HG03521 (cell line): Measurements from ENCODE around the gene CLCNKB.
"Not testable (repeated sequence)": the region's sequence is repeated elsewhere in the genome, so short reads cannot be mapped to it uniquely, and the experiment has no call there.

Experiments
- ATAC-seq: cut with Tn5 transposase; IDR thresholded peaks from one replicate; pipeline ENCODE4 v1.9.1; 2021; ENCODE audit warnings: mild to moderate bottlenecking, moderate library complexity; ENCODE audit not compliant: unreplicated experiment

The CLCNKB gene

DNA sequence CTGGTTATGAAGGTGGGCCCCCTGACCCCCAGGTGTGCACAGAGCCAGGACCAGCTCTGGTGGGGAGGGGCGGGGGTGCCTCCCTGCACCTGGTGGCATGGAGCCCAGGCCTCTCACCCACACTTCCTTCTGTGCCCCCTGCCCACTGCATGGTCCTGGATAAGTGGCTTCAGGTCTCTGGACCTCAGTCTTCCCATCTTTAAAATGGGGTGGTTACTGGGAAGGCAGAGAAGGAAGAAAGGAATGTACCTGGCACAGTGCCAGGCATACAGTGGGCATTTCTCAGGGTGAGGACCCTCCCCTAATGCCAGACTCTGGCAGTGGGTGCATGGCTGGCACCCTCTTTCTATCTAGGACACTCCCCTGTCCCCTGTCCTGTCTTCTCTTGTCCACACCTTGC lies 14.3 kb upstream of the CLCNKB start:
- ATAC-seq = no peak

DNA sequence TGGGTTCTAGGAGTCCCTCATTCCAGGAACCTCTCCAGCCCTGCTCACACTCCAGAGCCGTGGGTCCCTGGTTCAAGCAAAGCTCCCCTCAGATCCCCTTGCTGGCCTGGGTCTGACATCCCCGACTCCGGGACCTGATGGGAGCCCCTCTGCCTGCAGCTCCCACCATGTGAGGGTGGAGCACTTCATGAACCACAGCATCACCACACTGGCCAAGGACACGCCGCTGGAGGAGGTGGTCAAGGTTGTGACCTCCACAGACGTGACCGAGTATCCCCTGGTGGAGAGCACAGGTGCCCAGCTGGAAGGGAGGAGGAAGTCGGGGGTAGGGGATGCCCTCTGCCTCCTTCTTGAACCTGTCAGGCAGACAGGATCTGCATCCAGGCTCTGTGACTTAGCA lies 12.0 kb upstream of the CLCNKB start:
- no peak for ATAC-seq

DNA sequence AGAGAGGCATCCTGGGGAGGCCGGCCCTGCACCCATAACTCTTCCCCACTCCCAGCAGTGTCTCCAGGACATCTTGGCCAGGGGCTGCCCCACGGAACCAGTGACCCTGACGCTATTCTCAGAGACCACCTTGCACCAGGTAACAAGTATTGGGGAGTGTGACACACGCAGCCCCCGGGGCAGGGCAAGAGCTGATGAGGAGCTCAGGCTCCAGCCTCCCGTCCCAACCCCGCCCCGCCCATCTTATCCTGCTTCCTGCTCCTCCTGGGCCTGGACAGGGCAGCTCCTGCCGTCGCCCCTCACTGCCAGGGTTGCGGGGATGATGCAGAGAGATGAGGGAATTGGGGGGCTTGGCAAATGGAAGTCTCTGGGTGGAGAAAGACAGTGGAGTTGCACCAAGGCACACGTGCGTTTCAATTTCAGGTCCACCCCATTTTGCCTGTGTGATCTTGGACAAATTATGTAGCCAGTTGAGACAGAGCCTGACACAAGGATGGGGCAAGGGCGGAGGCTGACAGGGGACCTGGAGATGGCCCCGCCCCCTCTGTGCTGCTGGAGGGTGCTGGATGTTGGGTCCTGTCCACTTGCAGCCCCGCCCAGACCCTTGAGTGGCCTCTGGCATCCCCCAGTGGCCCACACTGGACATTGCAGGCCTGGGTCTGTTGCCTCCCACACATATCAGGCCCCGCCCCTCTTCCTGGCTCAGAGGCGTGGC lies 11.0 kb upstream of the CLCNKB start:
- no peak for ATAC-seq

DNA sequence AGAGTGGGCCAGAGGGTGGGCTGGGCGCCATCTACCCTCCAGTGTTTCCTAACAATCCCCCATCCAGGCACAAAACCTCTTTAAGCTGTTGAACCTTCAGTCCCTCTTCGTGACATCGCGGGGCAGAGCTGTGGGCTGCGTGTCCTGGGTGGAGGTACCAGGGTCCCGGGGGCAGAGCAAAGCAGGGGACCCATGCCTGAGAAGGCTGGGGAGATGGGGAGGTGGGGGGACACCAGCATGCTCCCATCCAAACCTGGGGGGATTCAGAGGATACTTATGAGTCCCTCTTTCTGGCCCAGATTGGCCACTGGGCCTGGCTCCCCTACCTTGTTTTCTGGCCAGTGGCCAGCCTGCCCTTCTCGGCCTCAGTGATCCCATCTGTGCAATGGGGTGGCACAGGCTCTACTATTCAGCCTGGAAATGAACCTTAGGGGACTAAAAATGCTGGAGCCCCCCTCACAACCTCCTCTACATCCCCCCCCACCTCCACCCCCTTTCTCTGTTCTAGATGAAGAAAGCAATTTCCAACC lies 10.4 kb upstream of the CLCNKB start:
- not testable (repeated sequence) for ATAC-seq

DNA sequence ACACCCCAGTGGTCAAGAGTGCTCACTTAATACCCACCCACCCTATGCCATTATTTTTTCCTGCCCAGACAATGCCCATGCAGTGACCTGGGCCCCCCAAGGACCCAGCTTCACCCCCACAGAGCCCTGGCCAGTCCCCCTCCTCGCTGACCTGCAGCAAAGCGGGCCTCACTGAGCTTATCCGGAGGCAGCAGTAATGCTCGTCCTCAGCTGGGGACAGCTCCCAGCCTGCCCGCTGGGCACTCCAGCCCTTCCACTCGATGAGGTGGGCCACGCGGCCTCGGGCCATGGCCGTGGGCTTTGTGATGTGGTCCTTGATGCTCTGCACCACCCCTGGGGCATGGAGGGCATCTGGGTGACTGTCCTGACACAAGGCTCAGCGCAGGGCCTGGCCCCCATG lies 7.1 kb upstream of the CLCNKB start:
- not testable (repeated sequence) for ATAC-seq

DNA sequence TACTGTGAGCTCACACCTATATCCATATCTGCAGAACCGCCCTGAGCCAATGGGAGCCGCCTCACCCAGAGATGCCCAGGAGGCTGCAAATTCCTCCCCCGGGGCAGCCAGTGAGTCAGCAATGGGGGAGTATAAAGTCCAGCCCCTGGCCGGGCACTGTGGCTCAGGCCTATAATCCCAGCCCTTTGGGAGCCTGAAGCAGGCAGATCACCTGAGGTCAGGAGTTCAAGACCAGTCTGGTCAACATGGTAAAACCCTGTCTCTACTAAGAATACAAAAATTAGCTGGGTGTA lies 5.0 kb upstream of the CLCNKB start:
- no peak for ATAC-seq

DNA sequence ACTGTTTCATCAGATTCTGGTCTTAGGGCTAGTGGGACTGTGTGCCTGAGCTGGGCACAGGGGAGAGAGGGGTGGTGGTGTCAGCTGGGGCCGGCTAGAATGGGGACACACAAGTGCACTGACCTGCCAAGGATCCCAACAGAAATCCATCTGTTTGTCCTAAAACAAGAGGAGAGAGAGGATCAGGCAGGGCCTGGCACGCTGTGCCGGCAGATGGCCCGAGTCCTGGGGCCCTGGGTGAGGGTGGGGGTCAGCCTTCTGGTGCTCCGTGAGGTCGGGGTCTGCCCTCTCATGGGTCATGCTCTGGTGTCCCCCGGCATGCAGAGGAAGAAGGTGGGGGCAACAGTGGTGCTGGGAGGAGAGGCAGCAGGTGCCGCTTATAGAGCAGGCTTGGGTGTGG lies 3.7 kb upstream of the CLCNKB start:
- not testable (repeated sequence) for ATAC-seq

DNA sequence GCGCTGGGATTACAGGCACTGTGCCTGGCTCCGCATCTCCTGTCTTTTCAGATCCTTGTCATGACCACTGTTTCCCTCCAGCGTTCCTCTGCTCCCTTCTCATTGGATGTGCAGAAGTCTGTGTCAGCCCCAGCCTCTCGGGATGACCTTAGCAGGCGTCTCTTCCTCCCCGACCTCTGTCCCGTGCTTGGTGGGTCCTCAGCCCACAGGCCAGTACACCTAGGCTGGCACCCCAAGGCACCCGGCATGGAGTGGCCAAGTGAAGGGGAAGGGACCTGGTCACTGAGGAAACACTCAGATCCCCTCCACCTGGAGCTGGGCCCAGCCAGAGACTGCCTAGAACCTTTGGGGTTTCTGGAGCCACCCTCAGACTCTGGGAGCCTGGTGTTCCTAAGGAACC lies 2.4 kb upstream of the CLCNKB start:
- no peak for ATAC-seq

DNA sequence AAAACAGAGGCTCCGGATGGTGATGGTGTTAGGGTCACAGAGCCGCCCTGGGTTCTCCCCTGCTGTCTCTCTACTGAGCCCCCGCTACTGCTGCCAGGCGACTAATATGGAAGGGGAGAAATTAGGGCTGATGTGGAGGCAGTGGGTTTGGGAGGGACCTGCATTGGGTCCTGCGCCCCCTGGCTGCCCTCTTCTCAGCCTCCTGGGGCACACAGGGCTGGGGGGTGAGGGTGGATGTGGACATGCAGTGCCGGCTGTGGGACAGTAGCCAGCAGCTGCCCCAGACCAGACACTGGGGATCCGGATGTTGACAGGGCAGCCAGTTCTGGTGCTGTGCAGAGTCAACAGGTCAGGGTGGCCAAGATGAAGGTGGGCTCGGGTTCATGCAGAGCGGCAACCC lies 1.5 kb upstream of the CLCNKB start:
- ATAC-seq = no peak

DNA sequence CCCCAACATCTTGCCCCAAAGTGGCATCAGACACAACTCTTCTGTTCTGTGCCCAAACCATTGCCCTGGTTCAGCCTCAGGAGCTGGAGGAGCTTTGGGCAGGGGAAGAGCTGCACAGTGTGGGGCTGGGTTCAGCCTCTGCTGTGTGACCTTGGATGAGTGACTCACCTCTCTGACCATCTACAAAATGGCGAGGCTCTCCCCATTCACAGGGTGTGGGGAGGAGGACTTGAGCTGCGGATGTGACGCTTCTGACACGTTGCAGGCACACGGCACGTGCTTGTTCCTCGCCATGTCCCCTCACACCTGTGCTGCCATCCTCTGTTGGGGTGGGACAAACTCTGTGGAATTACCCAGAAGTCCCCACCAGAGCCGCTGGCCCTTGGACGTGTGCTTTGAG lies 928 bp upstream of the CLCNKB start:
- ATAC-seq = not testable (repeated sequence)

DNA sequence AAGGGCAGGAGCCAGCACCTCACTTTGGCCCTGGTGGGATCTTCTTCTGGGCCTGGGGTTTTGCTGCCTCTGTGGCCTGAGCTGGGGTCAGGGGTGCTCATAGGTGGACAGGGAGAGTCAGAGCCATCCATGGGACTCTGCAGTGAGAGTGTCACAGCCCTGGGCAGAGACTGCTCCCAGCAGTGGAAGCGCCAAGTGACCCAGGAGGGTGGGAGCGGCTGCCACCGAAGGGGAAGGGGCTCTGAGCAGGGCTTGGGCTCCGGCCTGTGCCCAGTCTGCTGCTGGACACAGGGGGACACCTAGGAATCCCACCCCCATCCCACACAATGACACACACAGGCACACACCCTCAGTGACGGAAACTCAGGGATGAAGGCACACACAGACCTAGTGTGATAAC lies 368 bp downstream of the CLCNKB start:
- ATAC-seq = no peak

DNA sequence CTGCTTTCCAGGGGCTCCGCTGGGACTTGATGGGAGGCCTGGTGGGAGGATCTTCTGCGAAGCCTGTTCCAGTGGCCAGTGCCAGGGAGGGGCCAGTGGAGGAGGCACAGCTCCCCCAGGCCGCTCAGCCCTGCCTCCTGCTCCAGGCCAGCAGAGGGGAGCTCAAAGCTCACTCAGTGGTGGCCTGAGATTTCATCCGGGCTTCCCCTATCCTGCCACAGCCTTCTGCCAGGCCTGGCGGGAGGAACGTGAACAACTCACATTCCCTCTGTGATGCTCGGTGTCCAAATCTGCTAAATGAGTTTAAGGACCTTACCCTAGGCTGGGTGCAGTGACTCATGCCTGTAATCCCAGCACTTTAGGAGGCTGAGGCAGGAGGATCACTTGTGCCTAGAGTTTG lies 3.3 kb downstream of the CLCNKB start:
- no peak for ATAC-seq

DNA sequence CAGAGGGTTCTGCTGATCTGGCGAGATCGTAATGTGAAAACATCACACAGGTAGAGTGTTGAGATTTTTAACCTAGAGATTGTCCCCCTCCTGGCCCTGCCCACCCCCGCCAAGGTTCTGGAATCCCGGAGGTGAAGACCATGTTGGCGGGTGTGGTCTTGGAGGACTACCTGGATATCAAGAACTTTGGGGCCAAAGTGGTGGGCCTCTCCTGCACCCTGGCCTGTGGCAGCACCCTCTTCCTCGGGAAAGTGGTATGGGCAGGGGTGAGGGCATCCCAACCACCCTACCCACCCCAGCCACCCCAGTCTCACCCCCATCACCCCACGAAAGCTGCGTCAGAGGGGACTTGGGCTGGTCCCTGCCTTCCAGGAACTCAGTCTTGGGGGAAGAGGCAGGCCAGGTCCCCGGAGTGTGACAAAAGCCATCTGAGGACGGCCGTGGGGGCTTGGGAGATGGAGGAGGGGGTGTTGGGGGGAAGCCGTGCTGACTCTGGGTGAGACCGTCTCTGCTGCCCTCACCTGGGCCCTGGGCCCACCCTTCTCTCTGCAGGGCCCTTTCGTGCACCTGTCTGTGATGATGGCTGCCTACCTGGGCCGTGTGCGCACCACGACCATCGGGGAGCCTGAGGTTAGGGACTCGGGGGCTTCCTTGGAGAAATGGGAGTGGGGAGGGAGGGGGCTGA lies 4.4 kb downstream of the CLCNKB start:
- ATAC-seq = no peak

DNA sequence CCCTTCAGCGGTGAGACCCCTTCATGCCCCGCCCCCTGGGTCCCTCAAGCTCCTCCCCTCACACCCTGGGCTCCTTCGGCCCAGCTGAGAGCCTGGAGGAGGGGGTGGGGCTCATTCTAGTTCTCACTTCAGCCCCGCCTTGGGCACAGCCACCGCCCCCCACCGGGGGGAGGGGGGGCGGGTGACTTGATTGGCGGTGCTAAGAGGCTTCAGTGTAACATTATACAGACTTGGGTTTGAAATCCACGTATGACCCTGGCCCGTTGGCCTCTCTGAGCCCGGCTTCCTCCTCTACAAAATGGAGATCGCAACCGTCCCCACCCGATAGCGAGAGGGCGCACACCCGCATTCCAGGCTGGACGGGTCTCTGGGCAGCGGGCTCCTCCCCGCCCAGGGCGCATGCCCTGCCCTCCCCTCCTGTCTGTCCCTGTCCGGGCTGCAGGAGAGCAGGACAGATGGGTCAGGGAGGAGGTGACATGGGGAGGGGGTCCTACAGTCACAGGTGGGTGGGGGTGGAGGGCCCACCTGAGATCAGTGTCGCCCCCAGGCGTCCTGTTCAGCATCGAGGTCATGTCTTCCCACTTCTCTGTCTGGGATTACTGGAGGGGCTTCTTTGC lies 5.1 kb downstream of the CLCNKB start:
- ATAC-seq = no peak

DNA sequence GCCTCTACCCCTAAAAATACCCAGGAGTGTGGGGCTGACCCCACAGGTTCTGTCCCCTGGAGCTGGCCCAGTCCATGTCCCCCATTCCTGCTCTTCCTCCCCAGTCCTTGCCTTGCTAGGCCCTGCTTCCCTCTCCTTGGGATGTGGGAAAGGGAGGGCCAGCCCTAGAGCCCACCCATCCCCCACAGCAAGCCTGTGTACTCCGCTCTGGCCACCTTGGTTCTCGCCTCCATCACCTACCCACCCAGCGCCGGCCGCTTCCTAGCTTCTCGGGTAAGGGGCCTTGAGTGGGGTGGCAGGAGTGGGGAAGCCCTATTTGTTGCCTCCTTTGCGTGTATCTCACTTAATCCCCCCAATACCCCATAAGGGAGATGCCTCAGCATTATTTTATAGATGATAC lies 6.7 kb downstream of the CLCNKB start:
- ATAC-seq = no peak

DNA sequence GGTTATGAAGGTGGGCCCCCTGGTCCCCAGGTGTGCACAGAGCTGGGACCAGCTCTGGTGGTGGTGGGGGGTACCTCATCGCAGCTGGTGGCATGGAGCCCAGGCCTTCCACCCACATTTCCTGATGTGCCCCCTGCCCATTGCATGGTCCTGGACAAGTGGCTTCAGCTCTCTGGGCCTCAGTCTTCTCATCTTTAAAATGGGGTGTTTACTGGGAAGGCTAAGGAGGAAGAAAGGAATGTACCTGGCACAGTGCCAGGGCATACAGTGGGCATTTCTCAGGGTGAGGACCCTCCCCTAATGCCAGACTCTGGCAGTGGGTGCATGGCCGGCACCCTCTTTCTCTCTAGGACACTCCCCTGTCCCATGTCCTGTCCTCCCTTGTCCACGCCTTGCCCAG lies 7.5 kb downstream of the CLCNKB start:
- no peak for ATAC-seq

DNA sequence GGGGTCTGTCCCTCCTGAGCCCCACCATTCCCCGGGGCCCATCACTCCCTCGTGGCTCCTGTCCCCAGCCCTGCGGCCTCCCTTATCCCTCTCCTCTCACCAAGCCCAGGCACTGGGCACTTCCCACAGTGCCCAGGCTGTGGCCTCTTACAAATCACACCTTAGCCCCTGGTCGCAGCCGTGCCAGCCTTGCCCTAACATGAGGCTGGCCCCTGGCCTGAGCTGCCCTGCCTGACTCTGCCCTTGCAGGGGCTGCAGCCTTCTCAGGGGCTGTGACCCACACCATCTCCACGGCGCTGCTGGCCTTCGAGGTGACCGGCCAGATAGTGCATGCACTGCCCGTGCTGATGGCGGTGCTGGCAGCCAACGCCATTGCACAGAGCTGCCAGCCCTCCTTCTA lies 8.4 kb downstream of the CLCNKB start:
- ATAC-seq = not testable (repeated sequence)

DNA sequence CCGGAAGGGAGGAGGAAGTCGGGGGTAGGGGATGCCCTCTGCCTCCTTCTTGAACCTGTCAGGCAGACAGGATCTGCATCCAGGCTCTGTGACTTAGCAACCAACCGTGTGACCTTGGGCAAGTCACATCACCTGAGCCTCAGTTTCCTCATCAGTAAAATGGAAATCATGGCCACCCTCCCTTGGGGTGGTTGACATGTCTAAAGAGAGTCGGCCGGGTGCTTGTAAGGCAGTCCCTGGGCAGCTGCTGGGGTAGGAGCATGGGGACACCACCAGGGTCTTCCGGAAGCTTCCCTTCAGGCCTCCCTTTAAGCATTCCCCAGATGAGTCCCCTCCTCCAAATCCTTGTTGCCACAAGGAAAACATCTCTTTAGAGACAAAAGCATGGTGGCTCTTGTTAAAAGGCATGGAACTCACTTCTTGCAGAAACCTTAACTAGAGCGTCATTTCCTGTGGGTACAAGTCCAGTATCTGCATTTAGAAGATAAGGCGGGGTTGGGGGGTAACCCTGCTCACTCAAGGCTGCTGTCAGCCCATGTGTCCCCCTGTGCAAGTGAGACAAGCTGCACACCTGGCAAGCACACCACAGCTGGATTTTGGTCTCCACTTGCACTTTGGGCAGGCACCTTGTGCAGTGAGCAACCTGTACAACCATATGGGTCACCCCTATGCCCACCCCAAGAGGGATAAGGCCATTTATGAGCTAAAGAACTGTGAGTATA lies 10.4 kb downstream of the CLCNKB start:
- no peak for ATAC-seq

DNA sequence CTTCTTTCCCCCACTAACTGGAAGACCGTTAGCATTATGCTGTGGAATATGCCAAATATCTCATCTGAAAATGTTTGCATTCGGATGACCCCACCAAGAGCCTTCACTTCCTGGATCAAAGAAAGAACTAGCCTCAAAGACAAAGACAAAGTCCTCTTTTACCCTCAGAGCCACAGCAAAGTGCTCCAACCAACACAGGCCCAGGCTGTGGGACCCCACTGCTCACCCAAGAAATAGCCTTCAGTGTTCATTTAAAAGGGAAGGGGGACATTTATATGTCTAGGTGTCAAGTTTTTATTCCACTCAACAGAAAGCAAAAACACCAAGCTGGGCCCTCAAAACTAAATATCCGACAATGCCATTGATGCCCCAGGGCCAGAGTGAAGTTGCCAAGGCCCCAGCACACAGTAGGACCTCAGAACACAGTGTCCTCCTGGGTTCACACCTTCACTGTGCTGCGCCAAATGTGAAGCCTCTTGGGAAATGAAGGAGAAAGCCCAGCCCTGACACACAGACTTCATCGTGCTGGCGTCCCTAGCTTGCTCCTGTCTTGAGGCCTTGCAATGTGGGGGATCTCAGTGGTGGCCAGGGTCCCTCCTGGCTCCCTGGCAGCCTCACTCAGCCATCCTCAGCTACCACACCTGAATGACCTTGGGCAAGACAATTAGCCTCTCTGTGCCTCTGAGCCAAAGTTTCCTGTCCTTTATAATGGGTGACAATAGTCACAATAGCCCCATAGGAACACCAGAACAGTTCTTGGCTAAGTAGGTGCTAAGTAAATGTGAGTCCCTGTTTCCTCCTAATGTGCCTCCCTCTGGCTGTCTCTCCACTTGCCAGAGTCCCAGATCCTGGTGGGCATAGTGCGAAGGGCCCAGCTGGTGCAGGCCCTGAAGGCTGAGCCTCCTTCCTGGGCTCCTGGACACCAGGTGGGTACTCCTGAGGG lies 11.3 kb downstream of the CLCNKB start:
- ATAC-seq = no peak
